Astrocyte (in vitro differentiated cells and primary cell): Measurements from ENCODE around the gene RGPD3. TPM values are rescaled to one million over a fixed set of nuclear protein-coding genes. Genes with fewer than 3 reads are reported as not detected.

Experiments used
- DNase-seq: peaks from one replicate; pipeline ENCODE4 v3.0.0-alpha.2; 2010; ENCODE audit warnings: low read depth
- FAIRE-seq: peaks from 2 replicates; lab custom pipeline; 2011; peaks lifted over from hg19 to GRCh38; lab: Jason Lieb, UNC
- H2AFZ ChIP-seq: 2 replicates; pipeline ENCODE4 v1.6.0; 2012; ENCODE audit warnings: low read depth, low read length, inconsistent platforms
- H3K27ac ChIP-seq: 2 replicates; pipeline ENCODE4 v1.5.1; 2011; ENCODE audit warnings: low read depth, low read length, inconsistent platforms
- H3K27me3 ChIP-seq: 2 replicates; pipeline ENCODE4 v1.6.0; 2011; ENCODE audit warnings: low read length, inconsistent platforms; ENCODE audit not compliant: insufficient read depth
- H3K36me3 ChIP-seq: 2 replicates; pipeline ENCODE4 v1.5.1; 2011; ENCODE audit warnings: low read length, inconsistent platforms; ENCODE audit not compliant: insufficient read depth
- H3K4me1 ChIP-seq: 2 replicates; pipeline ENCODE4 v1.5.1; 2011; ENCODE audit warnings: low read length, inconsistent platforms; ENCODE audit not compliant: insufficient read depth
- H3K4me2 ChIP-seq: 2 replicates; pipeline ENCODE4 v1.6.0; 2012; ENCODE audit warnings: low read length, inconsistent platforms
- H3K4me3 ChIP-seq: 2 replicates; pipeline ENCODE4 v1.5.1; 2011; ENCODE audit warnings: low read depth, mild to moderate bottlenecking, low read length, inconsistent platforms; ENCODE audit not compliant: insufficient read depth
- H3K79me2 ChIP-seq: 2 replicates; pipeline ENCODE4 v1.6.0; 2012; ENCODE audit warnings: mild to moderate bottlenecking, low read length, inconsistent platforms; ENCODE audit not compliant: insufficient read depth
- H3K9ac ChIP-seq: 2 replicates; pipeline ENCODE4 v1.6.0; 2012; ENCODE audit warnings: mild to moderate bottlenecking, low read length, inconsistent platforms
- H3K9me3 ChIP-seq: 2 replicates; pipeline ENCODE4 v1.5.1; 2012; ENCODE audit warnings: low read depth, mild to moderate bottlenecking, low read length, inconsistent platforms; ENCODE audit not compliant: insufficient read depth
- H4K20me1 ChIP-seq: 2 replicates; pipeline ENCODE4 v1.6.0; 2012; ENCODE audit warnings: low read length, inconsistent platforms; ENCODE audit not compliant: insufficient read depth
- H3K27ac Mint-ChIP-seq: one replicate; pipeline ENCODE4 v1.8.0; 2021; ENCODE audit warnings: mild to moderate bottlenecking, mixed read lengths; ENCODE audit not compliant: unreplicated experiment
- H3K27me3 Mint-ChIP-seq: one replicate; pipeline ENCODE4 v1.8.0; 2021; ENCODE audit warnings: low read depth, mixed read lengths; ENCODE audit not compliant: unreplicated experiment
- H3K36me3 Mint-ChIP-seq: one replicate; pipeline ENCODE4 v1.8.0; 2021; ENCODE audit warnings: low read depth, mixed read lengths; ENCODE audit not compliant: unreplicated experiment
- H3K4me1 Mint-ChIP-seq: one replicate; pipeline ENCODE4 v1.8.0; 2021; ENCODE audit warnings: low read depth, mixed read lengths; ENCODE audit not compliant: unreplicated experiment
- H3K4me3 Mint-ChIP-seq: one replicate; pipeline ENCODE4 v1.8.0; 2021; ENCODE audit warnings: mild to moderate bottlenecking, moderate library complexity, mixed read lengths; ENCODE audit not compliant: unreplicated experiment
- H3K9me3 Mint-ChIP-seq: one replicate; pipeline ENCODE4 v1.8.0; 2021; ENCODE audit warnings: mild to moderate bottlenecking, mixed read lengths; ENCODE audit not compliant: unreplicated experiment
- CTCF ChIP-seq: IDR thresholded peaks from 2 replicates; pipeline ENCODE4 v1.5.1; 2011; ENCODE audit warnings: low read depth, mild to moderate bottlenecking, inconsistent platforms, low read length, moderate library complexity; ENCODE audit not compliant: insufficient read depth
- EZH2 ChIP-seq: IDR thresholded peaks from 2 replicates; pipeline ENCODE4 v1.6.1; 2012; ENCODE audit warnings: mild to moderate bottlenecking, low read length, inconsistent platforms; ENCODE audit not compliant: insufficient read depth
- total RNA-seq: library from RNA; stranded (reverse); gene quantifications from 2 replicates; pipeline ENCODE4 v1.2.1, GENCODE V29; 2021

RGPD3 gene
- total RNA-seq, 1 donor from 2014 or later: 0.16 TPM

DNA sequence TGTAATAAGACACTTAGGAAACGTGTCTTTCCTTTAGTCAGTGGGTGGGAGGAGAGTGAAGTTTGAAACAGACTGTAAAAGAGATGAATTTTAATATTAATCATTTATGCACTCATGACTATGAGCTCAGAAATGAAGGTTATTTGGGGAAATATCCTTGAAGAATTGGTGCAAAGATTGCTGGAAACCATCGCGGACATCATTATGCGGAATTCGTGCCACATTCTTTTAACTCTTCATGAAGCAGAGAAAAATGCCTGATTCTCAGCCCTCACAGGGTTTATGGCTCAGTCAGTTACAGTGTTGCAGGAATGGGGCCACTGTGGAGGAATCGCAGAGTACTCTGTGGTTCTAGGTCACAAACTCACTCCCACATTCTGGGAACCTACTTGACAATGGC is 109.7 kb downstream of the RGPD3 start:
- Histone ChIP-seq H3K9ac (no peak overlapping the region), H3K9me3 (no peaks in the 10 kb centered on the region), H3K79me2 (no peaks in the 10 kb centered on the region), H3K36me3 (no peaks in the 10 kb centered on the region), H2AFZ (no peak overlapping the region), H4K20me1 (no peaks in the 10 kb centered on the region), H3K27me3 (no peaks in the 10 kb centered on the region), H3K27ac (no peak overlapping the region), H3K4me2 (no peak overlapping the region), H3K4me3 (no peak overlapping the region), H3K4me1 (no peaks in the 10 kb centered on the region)
- Mint-ChIP-seq H3K4me3 (no peak overlapping the region), H3K27ac (no peak overlapping the region), H3K9me3 (no peaks in the 10 kb centered on the region), H3K4me1 (no peaks in the 10 kb centered on the region), H3K36me3 (no peaks in the 10 kb centered on the region), H3K27me3 (peaks cover 2% of the 10 kb centered on the region)
- no peak for FAIRE-seq
- DNase-seq: no peak
- TF ChIP-seq EZH2 (no peak), CTCF (no peak)

DNA sequence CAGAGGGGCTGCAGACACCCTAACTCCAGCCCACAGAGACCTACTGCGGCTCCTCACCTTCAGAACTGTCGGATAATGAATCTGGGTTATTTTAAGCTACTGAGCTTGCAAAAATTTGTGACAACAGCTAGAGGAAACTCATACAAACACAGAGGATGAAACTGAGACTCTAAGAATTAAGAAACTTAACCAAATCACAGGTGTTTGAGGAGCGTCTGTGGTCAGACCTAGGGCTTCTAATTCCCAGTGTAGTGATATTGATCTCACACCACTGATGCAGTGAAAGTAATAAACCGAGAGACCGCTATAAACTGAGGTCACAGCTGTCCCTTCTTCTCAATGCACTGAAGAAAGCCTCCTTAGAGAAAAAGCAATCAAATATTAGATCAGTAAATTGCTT is 110.1 kb downstream of the RGPD3 start:
- no peaks in the 10 kb centered on the region for H4K20me1 ChIP-seq

GRCh38 chr2:106356291-106356690 is 111.9 kb downstream of the RGPD3 start:
- H3K4me1 ChIP-seq: no peaks in the 10 kb centered on the region
- H3K36me3 Mint-ChIP-seq: no peaks in the 10 kb centered on the region

More for the DNA sequence above, 110.1 kb downstream of the RGPD3 start:
- Mint-ChIP-seq H3K36me3 (no peaks in the 10 kb centered on the region), H3K4me1 (no peaks in the 10 kb centered on the region), H3K9me3 (no peaks in the 10 kb centered on the region), H3K4me3 (no peak overlapping the region), H3K27ac (no peak overlapping the region), H3K27me3 (peaks cover 2% of the 10 kb centered on the region)
- H3K9me3 ChIP-seq: no peaks in the 10 kb centered on the region
- H3K4me3 ChIP-seq: no peak overlapping the region
- no peak overlapping the region for H3K9ac ChIP-seq
- no peak for TF ChIP-seq CTCF
- TF ChIP-seq EZH2: no peak
- H2AFZ ChIP-seq: no peak overlapping the region
- H3K4me1 ChIP-seq: no peaks in the 10 kb centered on the region
- H3K36me3 ChIP-seq: no peaks in the 10 kb centered on the region
- no peak for FAIRE-seq
- no peak overlapping the region for H3K4me2 ChIP-seq
- no peaks in the 10 kb centered on the region for H3K27me3 ChIP-seq
- H3K79me2 ChIP-seq: no peaks in the 10 kb centered on the region
- no peak for DNase-seq
- no peak overlapping the region for H3K27ac ChIP-seq

More at GRCh38 chr2:106356291-106356690, 111.9 kb downstream of the RGPD3 start:
- no peaks in the 10 kb centered on the region for H3K79me2 ChIP-seq
- no peaks in the 10 kb centered on the region for H3K4me1 Mint-ChIP-seq
- H3K9me3 ChIP-seq: no peaks in the 10 kb centered on the region
- no peaks in the 10 kb centered on the region for H3K27me3 ChIP-seq
- H4K20me1 ChIP-seq: no peaks in the 10 kb centered on the region
- no peaks in the 10 kb centered on the region for H3K27me3 Mint-ChIP-seq
- no peak overlapping the region for H2AFZ ChIP-seq
- H3K9ac ChIP-seq: no peak overlapping the region
- no peak overlapping the region for H3K27ac Mint-ChIP-seq
- H3K4me3 ChIP-seq: no peak overlapping the region
- no peak for TF ChIP-seq EZH2
- TF ChIP-seq CTCF: no peak
- no peaks in the 10 kb centered on the region for H3K9me3 Mint-ChIP-seq
- FAIRE-seq (no peak), DNase-seq (no peak)
- H3K4me2 ChIP-seq: no peak overlapping the region
- H3K4me3 Mint-ChIP-seq: no peak overlapping the region
- H3K36me3 ChIP-seq: no peaks in the 10 kb centered on the region
- no peak overlapping the region for H3K27ac ChIP-seq
